IMR-90 (cell line): ENCODE measurements around the gene CELA3B. TPM values are rescaled to one million over a fixed set of nuclear protein-coding genes. Genes with fewer than 3 reads are reported as not detected.
A peak's percentile ranks its signal among the peaks of the same experiment; 100 is the strongest.

Experiments used
- ATAC-seq: fragments of 200-7000 bp; cut with Tn5 transposase; 2 replicates; pipeline ENCODE4 v1.9.1; 2020; ENCODE audit warnings: low read depth, mild to moderate bottlenecking, moderate library complexity
- BruUV-seq: library from RNA; stranded (reverse); fragments of 400-500 nt; replicated peaks from 2 replicates; lab custom pipeline; 2021; lab: Mats Ljungman, UMichigan
- CTCF ChIA-PET: fragments of 300-600 bp; formaldehyde crosslinking; extraction: SDS; loops from one replicate; lab custom pipeline; 2021; ENCODE audit warnings: antibody characterized with exemption; lab: Yijun Ruan, JAX
- POLR2A ChIA-PET: fragments of 300-600 bp; sonication (Branson Sonifier 250); formaldehyde crosslinking; loops from one replicate; lab custom pipeline; 2022; ENCODE audit warnings: antibody characterized with exemption; ENCODE audit not compliant: unreplicated experiment; lab: Charles Lee
- DNase-seq: peaks from one replicate; pipeline ENCODE4 v3.0.0; 2013
- H2AFZ ChIP-seq: replicated peaks from 2 replicates; pipeline ENCODE3; 2013; ENCODE audit warnings: low read length, mild to moderate bottlenecking; ENCODE audit not compliant: poor library complexity
- H2AK5ac ChIP-seq: 2 replicates; pipeline ENCODE4 v1.6.1; 2013; ENCODE audit warnings: low read depth, low read length, inconsistent platforms
- H2AK9ac ChIP-seq: replicated peaks from 2 replicates; pipeline ENCODE3; 2013; ENCODE audit warnings: mild to moderate bottlenecking, low read depth, low read length, moderate library complexity; ENCODE audit not compliant: poor library complexity
- H2BK120ac ChIP-seq: 2 replicates; pipeline ENCODE4 v1.6.1; 2013; ENCODE audit warnings: low read depth, low read length, inconsistent platforms
- H2BK15ac ChIP-seq: 3 replicates; pipeline ENCODE4 v1.6.1; 2013; ENCODE audit warnings: low read depth, low read length, inconsistent platforms
- H2BK20ac ChIP-seq: 2 replicates; pipeline ENCODE4 v1.6.1; 2013; ENCODE audit warnings: low read depth, mild to moderate bottlenecking, inconsistent platforms, low read length, moderate library complexity
- H2BK5ac ChIP-seq: 2 replicates; pipeline ENCODE4 v1.6.1; 2013; ENCODE audit warnings: mild to moderate bottlenecking, low read depth, low read length, inconsistent platforms; ENCODE audit not compliant: poor library complexity, severe bottlenecking
- H3K14ac ChIP-seq: replicated peaks from 2 replicates; pipeline ENCODE4 v1.6.1; 2013; ENCODE audit warnings: low read depth, low read length, inconsistent platforms
- H3K18ac ChIP-seq: 2 replicates; pipeline ENCODE4 v1.6.1; 2013; ENCODE audit warnings: low read depth, low read length, control low read depth
- H3K23ac ChIP-seq: 2 replicates; pipeline ENCODE4 v1.6.1; 2013; ENCODE audit warnings: low read depth, low read length, inconsistent platforms
- H3K27ac ChIP-seq: 2 replicates; pipeline ENCODE4 v1.5.1; 2013; ENCODE audit warnings: mild to moderate bottlenecking, control low read depth, low read length; ENCODE audit not compliant: insufficient read depth
- H3K27me3 ChIP-seq: 2 replicates; pipeline ENCODE4 v1.6.1; 2013; ENCODE audit warnings: low read length; ENCODE audit not compliant: control insufficient read depth, insufficient read depth
- H3K36me3 ChIP-seq: 2 replicates; pipeline ENCODE4 v1.6.1; 2013; ENCODE audit warnings: low read length, mixed read lengths; ENCODE audit not compliant: control insufficient read depth, insufficient read depth
- H3K4ac ChIP-seq: 2 replicates; pipeline ENCODE4 v1.6.1; 2013; ENCODE audit warnings: low read depth, low read length, inconsistent platforms
- H3K4me1 ChIP-seq: 2 replicates; pipeline ENCODE4 v1.6.1; 2013; ENCODE audit warnings: low read length, mixed read lengths; ENCODE audit not compliant: control insufficient read depth, insufficient read depth
- H3K4me2 ChIP-seq: 2 replicates; pipeline ENCODE4 v1.6.1; 2013; ENCODE audit warnings: low read depth, mild to moderate bottlenecking, control low read depth, low read length, moderate library complexity
- H3K4me3 ChIP-seq: 2 replicates; pipeline ENCODE4 v1.5.1; 2013; ENCODE audit warnings: low read depth, mild to moderate bottlenecking, control low read depth, low read length, moderate library complexity; ENCODE audit not compliant: insufficient read depth
- H3K56ac ChIP-seq: 2 replicates; pipeline ENCODE4 v1.6.1; 2013; ENCODE audit warnings: low read length, inconsistent platforms; ENCODE audit not compliant: insufficient read depth; ENCODE audit errors: extremely low read depth
- H3K79me1 ChIP-seq, 2 experiments: 2 replicates each; pipeline ENCODE4 v1.6.1; 2013; ENCODE audit warnings: low read length in 2 of 2, inconsistent platforms in 1 of 2, low read depth in 1 of 2
- H3K9ac ChIP-seq: 2 replicates; pipeline ENCODE4 v1.6.1; 2013; ENCODE audit warnings: low read depth, low read length, control low read depth
- H3K9me1 ChIP-seq: 2 replicates; pipeline ENCODE4 v1.6.1; 2013; ENCODE audit warnings: low read length, inconsistent platforms; ENCODE audit not compliant: insufficient read depth
- H3K9me3 ChIP-seq: 2 replicates; pipeline ENCODE4 v1.6.1; 2013; ENCODE audit warnings: low read length; ENCODE audit not compliant: control insufficient read depth, insufficient read depth
- H4K20me1 ChIP-seq: 2 replicates; pipeline ENCODE4 v1.6.1; 2013; ENCODE audit warnings: low read length, inconsistent platforms; ENCODE audit not compliant: insufficient read depth
- H4K5ac ChIP-seq: 2 replicates; pipeline ENCODE4 v1.6.1; 2013; ENCODE audit warnings: mild to moderate bottlenecking, low read depth, low read length, control low read depth
- H4K8ac ChIP-seq, 2 experiments: 2 replicates each; pipeline ENCODE4 v1.6.1; 2013; ENCODE audit warnings: low read depth in 2 of 2, low read length in 2 of 2, control low read depth in 1 of 2, inconsistent platforms in 1 of 2
- H4K91ac ChIP-seq: 2 replicates; pipeline ENCODE4 v1.6.1; 2013; ENCODE audit warnings: low read depth, low read length, inconsistent platforms; ENCODE audit not compliant: insufficient read depth
- BHLHE40 ChIP-seq: fragments of 150-350 bp; IDR thresholded peaks from 2 replicates; pipeline ENCODE4 v1.6.1; 2016; ENCODE audit warnings: mild to moderate bottlenecking, low read depth, low read length
- CEBPB ChIP-seq: IDR thresholded peaks from 2 replicates; pipeline ENCODE4 v1.6.1; 2012; ENCODE audit warnings: low read depth, low read length, improper control_type of control experiment
- CHD1 ChIP-seq: IDR thresholded peaks from 2 replicates; pipeline ENCODE4 v1.6.1; 2012; ENCODE audit warnings: low read depth, low read length, improper control_type of control experiment
- FOS ChIP-seq: fragments of 150-350 bp; IDR thresholded peaks from 2 replicates; pipeline ENCODE4 v1.6.1; 2016; ENCODE audit warnings: low read depth, low read length
- MAFK ChIP-seq: IDR thresholded peaks from 2 replicates; pipeline ENCODE4 v1.6.1; 2012; ENCODE audit warnings: low read depth, low read length, improper control_type of control experiment
- MAZ ChIP-seq: IDR thresholded peaks from 2 replicates; pipeline ENCODE4 v1.6.1; 2012; ENCODE audit warnings: low read depth, mild to moderate bottlenecking, low read length, improper control_type of control experiment, moderate library complexity, borderline replicate concordance
- MXI1 ChIP-seq: IDR thresholded peaks from 2 replicates; pipeline ENCODE4 v1.6.1; 2012; ENCODE audit warnings: low read depth, mild to moderate bottlenecking, low read length, moderate library complexity, borderline replicate concordance
- NFE2L2 ChIP-seq: fragments of 150-350 bp; IDR thresholded peaks from 2 replicates; pipeline ENCODE4 v1.6.1; 2016; ENCODE audit warnings: low read depth, mild to moderate bottlenecking, low read length
- POLR2A ChIP-seq: IDR thresholded peaks from 2 replicates; pipeline ENCODE4 v1.6.1; 2012; ENCODE audit warnings: mild to moderate bottlenecking, low read depth, low read length
- RAD21 ChIP-seq: IDR thresholded peaks from 2 replicates; pipeline ENCODE4 v1.6.1; 2012; ENCODE audit warnings: low read length, improper control_type of control experiment
- RCOR1 ChIP-seq: IDR thresholded peaks from 2 replicates; pipeline ENCODE4 v1.6.1; 2012; ENCODE audit warnings: mild to moderate bottlenecking, low read length, improper control_type of control experiment; ENCODE audit not compliant: insufficient replicate concordance
- RFX5 ChIP-seq: IDR thresholded peaks from 2 replicates; pipeline ENCODE4 v1.8.0; 2012; ENCODE audit warnings: low read depth, mild to moderate bottlenecking, low read length, moderate library complexity
- SMC3 ChIP-seq: fragments of 150-350 bp; IDR thresholded peaks from 2 replicates; pipeline ENCODE4 v1.6.1; 2016; ENCODE audit warnings: low read depth, mild to moderate bottlenecking, antibody characterized with exemption, low read length, moderate library complexity
- WGBS, 2 experiments: methylation state at CpG; one replicate each; pipeline versions ENCODE4 v1.1.5 to v1.1.7; 2013; ENCODE audit warnings: missing lambda C conversion rate in 2 of 2; ENCODE audit not compliant: insufficient read length in 1 of 2; ENCODE audit errors: extremely low coverage in 2 of 2; 5-methylcytosine and 5-hydroxymethylcytosine counted together
- dilution Hi-C: fragments of 300-500 bp; cut with HindIII; formaldehyde crosslinking; loops from one replicate; pipeline ENCODE4 v1.14.3; 2018; ENCODE audit warnings: low sequenced_read_pairs; ENCODE audit not compliant: unreplicated experiment
- in situ Hi-C: fragments of 300-500 bp; cut with MboI; formaldehyde crosslinking; loops from 3 replicates; pipeline ENCODE4 v1.14.3; 2019; ENCODE audit warnings: low sequenced_read_pairs, inconsistent platforms, mixed read lengths
- intact Hi-C: fragments of 100-400 bp; cut with micrococcal nuclease; formaldehyde crosslinking; loops from 2 replicates; pipeline ENCODE4 v1.10.0; 2022
- polyA plus RNA-seq, 3 experiments: library from polyadenylated mRNA; depleted of rRNA; stranded (reverse); fragments of >200 nt; gene quantifications; 2 replicates each; pipeline ENCODE4 v1.2.3, GENCODE V29; 2012; ENCODE audit warnings: low replicate concordance in 1 of 3
- total RNA-seq: library from RNA; depleted of rRNA; stranded (reverse); fragments of >200 nt; gene quantifications from 2 replicates; pipeline ENCODE4 v1.2.3, GENCODE V29; 2012
- TF ChIP-seq, protein P1 (sequence below): conservative IDR thresholded peaks from 2 replicates; pipeline ENCODE4 v1.5.1; 2012; ENCODE audit warnings: mild to moderate bottlenecking, low read depth, low read length, improper control_type of control experiment
- TF ChIP-seq, protein P2 (sequence below): fragments of 150-350 bp; IDR thresholded peaks from 2 replicates; pipeline ENCODE4 v1.6.1; 2017; ENCODE audit warnings: mild to moderate bottlenecking, antibody characterized with exemption, low read length, low read depth
- TF ChIP-seq, protein P3 (sequence below): fragments of 150-350 bp; IDR thresholded peaks from 2 replicates; pipeline ENCODE4 v1.6.1; 2016; ENCODE audit warnings: low read depth, mild to moderate bottlenecking, low read length, moderate library complexity, borderline replicate concordance

Gene CELA3B
- total and polyA plus RNA-seq, 2 of the 4 experiments (the other 2 are of a cell fraction) = not detected

DNA sequence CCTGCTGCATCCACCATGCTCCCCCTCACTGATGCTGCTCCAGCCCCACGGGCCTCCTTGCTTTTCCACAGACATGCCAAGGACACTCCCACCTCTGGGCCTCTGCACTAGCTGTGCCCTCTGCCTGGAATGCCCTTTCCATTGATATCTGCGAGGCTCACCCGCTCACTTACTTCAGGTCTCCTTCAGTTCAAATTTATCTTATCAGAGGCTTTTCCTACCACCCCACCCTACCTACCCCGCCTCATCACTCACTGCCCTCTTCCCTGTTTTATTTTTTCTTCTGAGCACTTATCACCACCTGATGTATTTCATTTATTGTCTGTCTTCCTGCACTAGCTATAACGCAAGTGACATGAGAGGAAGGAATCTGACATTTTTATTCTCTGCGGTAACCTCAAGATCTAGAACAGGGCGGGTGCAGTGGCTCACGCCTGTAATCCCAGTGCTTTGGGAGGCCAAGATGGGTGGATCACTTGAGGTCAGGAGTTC lies 46.7 kb upstream of the CELA3B start:
- ChIA-PET POLR2A (no interaction called here), CTCF (no interaction called here)
- peaks cover 59% of the 10 kb centered on the region for H3K4me1 ChIP-seq
- peaks cover 47% of the 10 kb centered on the region for H3K9me1 ChIP-seq
- H3K4me3 ChIP-seq = no peak overlapping the region
- peak overlapping the region; percentile 69 for H2BK120ac ChIP-seq
- peak overlapping the region; percentile 96 for H2BK5ac ChIP-seq
- peak overlapping the region; percentile 27; the same call in 1 of the 2 replicates for H3K23ac ChIP-seq
- H4K5ac ChIP-seq = no peak overlapping the region
- peaks cover 3% of the 10 kb centered on the region; the same call in 1 of the 2 replicates for H4K20me1 ChIP-seq
- no peak overlapping the region for H3K56ac ChIP-seq
- H4K91ac ChIP-seq = peak overlapping the region; percentile 99
- H2AFZ ChIP-seq = no peak overlapping the region
- peaks cover 27 to 86% of the 10 kb centered on the region in 2 experiments for H3K79me1 ChIP-seq
- no peak for DNase-seq
- no peak overlapping the region for H2AK9ac ChIP-seq
- intact Hi-C loops = loop anchor here (10.0 kb wide), 1 partner anchor 145 kb away; the partner anchor contains the start of gene USP48
- ATAC-seq = no peak
- peak overlapping the region; percentile 88 for H2AK5ac ChIP-seq
- dilution Hi-C loops = no loop called here
- BruUV-seq = no TSS peak
- H3K9me3 ChIP-seq = no peaks in the 10 kb centered on the region
- H3K4me2 ChIP-seq = no peak overlapping the region
- TF ChIP-seq CEBPB (no peak), POLR2A (no peak), MAZ (no peak), BHLHE40 (no peak), SMC3 (no peak), NFE2L2 (no peak), CHD1 (no peak), MAFK (no peak), RAD21 (no peak), RFX5 (no peak), MXI1 (no peak), FOS (no peak), RCOR1 (no peak)
- TF ChIP-seq, protein P1, sequence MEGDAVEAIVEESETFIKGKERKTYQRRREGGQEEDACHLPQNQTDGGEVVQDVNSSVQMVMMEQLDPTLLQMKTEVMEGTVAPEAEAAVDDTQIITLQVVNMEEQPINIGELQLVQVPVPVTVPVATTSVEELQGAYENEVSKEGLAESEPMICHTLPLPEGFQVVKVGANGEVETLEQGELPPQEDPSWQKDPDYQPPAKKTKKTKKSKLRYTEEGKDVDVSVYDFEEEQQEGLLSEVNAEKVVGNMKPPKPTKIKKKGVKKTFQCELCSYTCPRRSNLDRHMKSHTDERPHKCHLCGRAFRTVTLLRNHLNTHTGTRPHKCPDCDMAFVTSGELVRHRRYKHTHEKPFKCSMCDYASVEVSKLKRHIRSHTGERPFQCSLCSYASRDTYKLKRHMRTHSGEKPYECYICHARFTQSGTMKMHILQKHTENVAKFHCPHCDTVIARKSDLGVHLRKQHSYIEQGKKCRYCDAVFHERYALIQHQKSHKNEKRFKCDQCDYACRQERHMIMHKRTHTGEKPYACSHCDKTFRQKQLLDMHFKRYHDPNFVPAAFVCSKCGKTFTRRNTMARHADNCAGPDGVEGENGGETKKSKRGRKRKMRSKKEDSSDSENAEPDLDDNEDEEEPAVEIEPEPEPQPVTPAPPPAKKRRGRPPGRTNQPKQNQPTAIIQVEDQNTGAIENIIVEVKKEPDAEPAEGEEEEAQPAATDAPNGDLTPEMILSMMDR = no peak
- TF ChIP-seq, protein P2, sequence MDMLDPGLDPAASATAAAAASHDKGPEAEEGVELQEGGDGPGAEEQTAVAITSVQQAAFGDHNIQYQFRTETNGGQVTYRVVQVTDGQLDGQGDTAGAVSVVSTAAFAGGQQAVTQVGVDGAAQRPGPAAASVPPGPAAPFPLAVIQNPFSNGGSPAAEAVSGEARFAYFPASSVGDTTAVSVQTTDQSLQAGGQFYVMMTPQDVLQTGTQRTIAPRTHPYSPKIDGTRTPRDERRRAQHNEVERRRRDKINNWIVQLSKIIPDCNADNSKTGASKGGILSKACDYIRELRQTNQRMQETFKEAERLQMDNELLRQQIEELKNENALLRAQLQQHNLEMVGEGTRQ = no peak
- TF ChIP-seq, protein P3, sequence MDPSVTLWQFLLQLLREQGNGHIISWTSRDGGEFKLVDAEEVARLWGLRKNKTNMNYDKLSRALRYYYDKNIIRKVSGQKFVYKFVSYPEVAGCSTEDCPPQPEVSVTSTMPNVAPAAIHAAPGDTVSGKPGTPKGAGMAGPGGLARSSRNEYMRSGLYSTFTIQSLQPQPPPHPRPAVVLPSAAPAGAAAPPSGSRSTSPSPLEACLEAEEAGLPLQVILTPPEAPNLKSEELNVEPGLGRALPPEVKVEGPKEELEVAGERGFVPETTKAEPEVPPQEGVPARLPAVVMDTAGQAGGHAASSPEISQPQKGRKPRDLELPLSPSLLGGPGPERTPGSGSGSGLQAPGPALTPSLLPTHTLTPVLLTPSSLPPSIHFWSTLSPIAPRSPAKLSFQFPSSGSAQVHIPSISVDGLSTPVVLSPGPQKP = no peak
- WGBS, 2 experiments = no CpG with 5 or more reads among the region's 8 CpGs
- in situ Hi-C loops = no loop called here
- peak overlapping the region; percentile 91; the same call in 2 of the 3 replicates for H2BK15ac ChIP-seq
- H3K14ac ChIP-seq = peak overlapping the region; percentile 62; the same call in 1 of the 2 replicates
- peak overlapping the region; percentile 31 for H3K27ac ChIP-seq
- peak overlapping the region; percentile 76 to 94; a peak in 3 of 4 replicates for H4K8ac ChIP-seq
- peaks cover 2% of the 10 kb centered on the region; the same call in 1 of the 2 replicates for H3K36me3 ChIP-seq
- H3K18ac ChIP-seq = no peak overlapping the region
- no peaks in the 10 kb centered on the region for H3K27me3 ChIP-seq
- peak overlapping the region; percentile 71; the same call in 1 of the 2 replicates for H2BK20ac ChIP-seq
- H3K4ac ChIP-seq = peak overlapping the region; percentile 100
- no peak overlapping the region; the same call in 1 of the 2 replicates for H3K9ac ChIP-seq
